GF-D8 (cell line): ENCODE measurements around the gene TRIM29.
"Not testable (repeated sequence)": the region's sequence is repeated elsewhere in the genome, so short reads cannot be mapped to it uniquely, and the experiment has no call there.

Experiments
- DNase-seq: peaks from one replicate; lab custom pipeline; 2025; lab: John Stamatoyannopoulos, UW

Gene TRIM29, protein sequence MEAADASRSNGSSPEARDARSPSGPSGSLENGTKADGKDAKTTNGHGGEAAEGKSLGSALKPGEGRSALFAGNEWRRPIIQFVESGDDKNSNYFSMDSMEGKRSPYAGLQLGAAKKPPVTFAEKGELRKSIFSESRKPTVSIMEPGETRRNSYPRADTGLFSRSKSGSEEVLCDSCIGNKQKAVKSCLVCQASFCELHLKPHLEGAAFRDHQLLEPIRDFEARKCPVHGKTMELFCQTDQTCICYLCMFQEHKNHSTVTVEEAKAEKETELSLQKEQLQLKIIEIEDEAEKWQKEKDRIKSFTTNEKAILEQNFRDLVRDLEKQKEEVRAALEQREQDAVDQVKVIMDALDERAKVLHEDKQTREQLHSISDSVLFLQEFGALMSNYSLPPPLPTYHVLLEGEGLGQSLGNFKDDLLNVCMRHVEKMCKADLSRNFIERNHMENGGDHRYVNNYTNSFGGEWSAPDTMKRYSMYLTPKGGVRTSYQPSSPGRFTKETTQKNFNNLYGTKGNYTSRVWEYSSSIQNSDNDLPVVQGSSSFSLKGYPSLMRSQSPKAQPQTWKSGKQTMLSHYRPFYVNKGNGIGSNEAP

DNA sequence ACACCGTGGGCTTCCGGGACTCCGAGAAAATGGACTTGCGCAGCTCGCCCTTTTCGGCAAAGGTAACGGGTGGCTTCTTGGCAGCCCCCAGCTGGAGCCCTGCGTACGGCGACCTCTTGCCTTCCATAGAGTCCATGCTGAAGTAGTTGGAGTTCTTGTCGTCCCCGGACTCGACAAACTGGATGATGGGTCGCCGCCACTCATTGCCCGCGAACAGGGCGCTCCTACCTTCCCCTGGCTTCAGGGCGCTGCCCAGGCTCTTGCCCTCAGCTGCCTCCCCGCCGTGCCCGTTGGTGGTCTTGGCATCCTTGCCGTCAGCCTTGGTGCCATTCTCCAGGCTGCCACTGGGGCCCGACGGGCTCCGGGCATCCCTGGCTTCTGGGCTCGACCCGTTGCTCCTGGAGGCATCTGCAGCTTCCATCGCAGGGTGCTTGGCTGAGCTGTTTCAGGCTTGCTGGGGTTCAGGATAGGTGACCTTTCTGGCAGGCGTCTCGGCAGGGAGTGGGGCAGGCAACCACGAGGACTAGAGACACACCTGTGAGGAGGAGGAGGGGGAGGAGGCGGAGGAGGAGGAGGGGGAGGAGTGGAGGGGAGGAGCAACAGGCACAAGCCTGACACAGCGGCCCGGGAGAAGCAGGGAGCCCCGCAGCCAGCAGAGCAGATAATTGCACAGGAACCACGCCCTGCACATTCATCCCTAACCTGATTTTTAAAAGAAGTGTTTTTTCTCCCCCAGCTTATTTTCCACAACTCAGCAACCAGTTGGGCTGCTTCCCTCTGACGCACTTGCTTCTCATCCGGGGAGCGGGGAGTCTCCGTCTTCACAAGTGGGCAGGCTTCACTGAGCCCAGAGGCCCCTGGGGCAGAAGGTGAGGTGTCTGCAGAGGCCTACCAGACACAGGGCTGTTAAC, at the start of gene TRIM29:
Gene TRIM29 (minus strand): TSS at position 503 of the 911 bp plus-strand sequence. CDS start 82 bp downstream, at position 421.
- DNase-seq: no peak

DNA sequence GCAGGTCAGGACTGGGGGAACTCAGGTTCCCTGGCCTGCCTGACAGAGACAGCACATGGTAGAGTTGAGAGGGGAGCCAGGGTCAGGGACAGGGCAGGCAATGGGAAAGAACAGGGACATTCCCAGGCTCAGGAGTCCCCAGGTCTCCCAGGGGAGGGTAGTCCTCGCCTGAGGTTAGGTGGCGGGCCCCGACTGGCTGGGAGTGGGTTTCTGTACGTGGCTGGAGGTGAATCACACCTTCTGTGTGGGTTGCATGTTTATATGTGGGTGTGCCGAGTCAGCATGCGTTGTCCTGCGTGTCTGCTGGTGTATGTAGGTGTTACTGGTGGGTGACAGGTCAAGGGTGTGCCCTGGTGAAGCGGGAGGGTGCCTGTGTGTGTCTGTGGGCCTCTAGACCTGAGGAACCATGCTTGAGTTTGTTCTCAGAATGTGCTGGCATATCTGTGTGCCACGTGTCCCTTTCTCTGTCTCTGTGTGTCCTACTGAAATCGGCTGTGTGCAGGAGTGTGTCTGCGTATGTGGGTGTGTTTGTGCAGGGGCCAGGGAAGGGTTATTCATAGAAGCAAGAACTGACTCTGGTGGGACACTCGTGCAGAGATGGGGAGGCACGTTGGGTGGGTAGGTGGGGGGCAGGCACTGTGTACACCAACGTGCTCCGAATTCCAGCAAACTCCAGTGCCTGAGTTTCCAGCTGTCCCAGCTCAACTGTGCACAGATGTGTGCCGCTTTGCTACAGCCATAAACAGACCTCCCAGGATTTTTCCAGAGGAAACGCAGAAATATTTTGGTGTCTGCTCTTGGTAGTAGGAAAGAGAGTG, 49.1 kb upstream of the TRIM29 start:
- no peak for DNase-seq

DNA sequence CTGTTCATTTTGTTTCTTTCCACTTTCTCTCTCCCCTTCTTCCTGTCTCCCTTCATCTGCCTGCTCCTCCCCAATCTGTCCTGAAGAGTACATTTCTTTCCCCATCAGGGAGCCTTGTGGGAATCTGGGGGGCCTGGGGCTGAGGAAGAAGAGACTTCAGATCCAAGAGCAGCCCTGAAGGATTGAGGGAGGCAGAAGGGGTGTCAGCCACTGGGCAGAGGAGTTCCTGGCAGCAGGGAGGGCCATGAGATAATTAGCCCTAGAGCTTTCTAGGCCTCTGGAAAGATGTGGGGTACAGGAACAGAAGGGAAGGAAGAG, 48.5 kb upstream of the TRIM29 start:
- DNase-seq: no peak

DNA sequence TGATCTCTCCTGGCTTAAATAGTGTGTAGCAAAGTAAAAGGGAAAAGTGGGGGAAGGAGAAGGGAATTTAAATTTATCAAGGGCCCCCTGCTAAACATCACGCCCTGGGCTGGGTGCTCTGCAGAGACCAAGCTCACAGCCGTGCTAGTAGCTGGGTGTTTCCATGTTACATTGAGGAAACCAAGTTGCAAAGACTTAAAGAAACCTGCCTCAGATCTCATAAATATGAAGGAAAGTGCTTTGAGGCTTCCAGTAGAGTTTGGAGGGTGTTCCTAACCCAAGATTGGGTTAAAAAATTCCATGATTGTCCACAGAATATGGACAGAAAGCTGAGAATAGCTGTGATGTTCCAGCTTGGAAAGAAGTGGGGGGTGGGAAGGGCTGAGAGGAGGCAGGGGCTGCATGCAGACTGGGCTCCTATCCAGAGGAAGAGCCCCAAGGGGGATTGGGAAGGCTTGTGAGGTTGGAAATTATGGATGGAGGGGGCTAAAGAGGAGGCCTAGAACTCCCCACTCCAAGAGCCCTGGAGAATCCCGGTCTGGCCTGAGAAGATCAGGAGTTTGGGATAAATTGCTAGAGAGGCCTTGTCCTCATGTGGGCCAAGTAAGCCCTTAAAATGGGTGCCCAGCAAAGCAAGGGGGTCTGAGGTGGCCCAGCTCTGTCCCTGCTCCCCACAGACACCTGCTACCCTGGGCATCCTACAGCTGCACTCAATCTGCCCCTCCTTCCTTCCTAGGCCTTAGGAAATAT, 48.0 kb upstream of the TRIM29 start:
- no peak for DNase-seq

DNA sequence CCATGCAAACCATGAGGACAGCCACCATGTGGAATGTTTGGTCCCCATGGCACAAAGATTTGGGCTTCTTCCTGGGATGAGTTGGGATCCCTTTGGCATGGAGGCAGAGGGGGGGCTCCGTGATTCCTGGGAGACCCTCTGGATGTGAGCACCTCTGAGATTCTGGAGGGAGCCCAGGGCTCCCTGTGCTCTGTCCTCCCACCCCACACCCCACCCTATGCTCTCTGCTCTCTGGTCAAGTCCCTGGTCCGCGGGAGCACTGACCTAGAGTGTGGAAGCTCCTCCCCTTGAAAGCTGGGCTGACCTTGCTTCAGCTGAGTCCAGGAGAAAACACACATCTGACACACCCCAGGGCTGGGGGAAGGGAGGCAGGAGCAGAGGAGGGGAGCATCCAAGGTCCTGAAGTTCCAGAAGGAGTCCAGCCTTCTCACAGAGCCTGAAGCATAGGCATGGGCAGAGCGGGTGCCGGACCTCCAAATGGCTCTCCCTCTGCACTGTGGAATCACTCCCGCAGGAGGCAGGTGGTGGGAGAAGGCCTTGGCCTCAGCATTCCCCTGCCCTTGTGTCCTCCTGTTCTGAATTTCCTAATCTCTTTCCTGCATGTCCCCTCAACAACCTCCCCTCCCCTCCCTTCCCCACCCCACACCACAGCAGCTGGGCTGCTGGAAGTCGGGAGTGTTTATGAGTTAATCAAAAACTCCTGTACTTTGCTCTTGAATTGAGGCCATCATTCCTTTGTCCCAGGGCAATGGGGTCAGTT, 47.2 kb upstream of the TRIM29 start:
- DNase-seq: no peak

DNA sequence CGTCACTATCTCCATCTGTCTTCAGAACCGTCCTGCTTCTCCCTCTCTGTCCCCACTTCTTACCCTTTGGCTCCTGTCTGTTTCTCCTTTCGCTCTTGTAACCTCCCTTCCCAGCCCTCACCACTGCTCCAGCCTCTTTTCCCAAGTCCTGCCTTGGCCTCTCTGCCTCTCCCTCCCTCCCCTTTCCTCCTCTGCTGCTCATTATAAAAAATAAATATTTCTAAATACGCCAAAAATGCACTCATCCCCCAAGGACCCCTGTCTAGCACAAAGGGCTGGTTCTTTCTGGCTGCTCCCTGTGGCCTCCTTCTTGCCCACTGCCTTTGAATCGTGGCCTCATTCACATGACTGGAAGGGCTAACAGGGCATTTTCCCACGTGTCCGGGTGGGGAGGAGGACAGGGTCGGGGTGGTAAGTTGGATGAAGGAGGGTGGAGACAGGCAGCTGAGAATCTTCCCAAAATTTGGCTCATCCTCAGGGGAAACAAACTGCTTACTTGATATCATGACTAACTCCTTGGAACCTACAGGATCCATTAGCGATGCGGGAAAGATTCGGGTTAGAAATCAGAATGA, 46.5 kb upstream of the TRIM29 start:
- no peak for DNase-seq

DNA sequence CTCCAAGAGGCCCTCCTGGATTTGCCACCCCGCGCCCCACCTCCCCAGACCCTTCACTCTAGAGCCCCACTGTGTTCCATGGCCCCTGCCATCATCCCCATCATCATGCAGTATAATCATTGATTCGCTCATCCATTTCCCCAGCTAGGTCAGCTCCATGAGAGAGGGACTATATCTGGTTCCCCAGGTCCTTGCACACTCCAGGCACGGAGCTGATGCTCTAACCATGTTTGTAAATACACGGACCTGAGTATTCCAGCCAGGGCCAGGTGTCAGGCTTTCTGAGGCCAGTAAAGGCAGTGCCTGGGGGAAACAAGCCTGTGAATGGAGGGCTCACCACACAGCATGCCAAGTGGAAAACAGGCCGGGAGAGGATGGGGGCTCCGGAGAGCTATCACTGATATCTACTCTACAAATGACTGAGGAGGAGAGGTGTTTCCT, 45.8 kb upstream of the TRIM29 start:
- DNase-seq: no peak

DNA sequence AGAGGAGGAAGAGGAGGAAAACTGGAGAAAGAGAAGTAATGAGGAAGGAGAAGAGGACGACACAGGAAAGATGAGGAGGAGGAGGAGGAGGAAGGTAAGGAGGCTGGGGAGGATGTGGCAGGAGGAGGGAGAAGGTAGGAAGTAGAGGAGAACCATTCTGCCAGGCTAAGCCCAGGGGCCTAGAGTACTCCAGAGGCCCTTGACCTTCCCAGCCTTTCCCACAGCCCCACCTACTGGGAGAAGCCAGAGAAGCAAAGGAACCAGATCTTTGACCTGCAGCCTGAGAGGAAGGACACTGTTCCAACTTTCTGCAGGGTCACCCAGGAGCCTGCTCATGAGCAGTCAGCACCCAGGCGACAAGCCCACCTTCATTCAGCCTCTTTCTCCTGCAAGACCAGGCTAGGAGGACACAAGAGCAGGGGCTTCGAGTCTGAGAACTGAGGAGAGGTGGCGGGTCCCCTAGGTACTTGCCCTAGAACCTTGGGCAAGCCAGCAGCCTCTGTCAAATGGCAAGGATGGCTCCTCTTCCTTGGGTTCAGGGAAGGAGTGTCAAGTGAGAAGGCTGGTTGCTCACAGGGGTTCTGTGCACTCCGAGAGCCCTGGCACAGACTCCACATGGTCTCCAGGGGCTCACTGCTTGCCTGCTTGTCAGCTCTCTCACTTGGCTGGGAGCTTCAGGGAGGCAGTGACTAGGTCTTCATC, 45.0 kb upstream of the TRIM29 start:
- peak; percentile 37 for DNase-seq

DNA sequence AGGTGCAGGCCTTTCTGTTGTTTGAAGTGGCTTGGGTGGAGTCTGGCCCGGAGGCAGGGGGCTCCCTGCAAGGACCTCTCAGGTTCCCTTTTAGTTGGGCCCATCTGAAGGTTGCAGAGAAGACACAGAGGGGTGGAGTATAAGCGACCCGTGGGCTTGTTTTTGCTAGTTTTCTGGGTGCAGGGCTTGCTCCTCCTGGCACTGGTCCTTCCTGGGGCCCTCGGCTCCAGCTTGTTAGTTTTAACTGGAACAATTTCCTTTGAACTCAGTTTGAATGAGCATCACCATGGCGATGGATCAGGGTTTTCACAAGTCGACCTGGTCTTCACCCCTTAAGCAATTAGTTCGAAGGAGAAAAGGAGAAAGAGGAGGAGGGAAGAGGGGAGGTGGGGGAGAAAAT, 44.5 kb upstream of the TRIM29 start:
- no peak for DNase-seq

DNA sequence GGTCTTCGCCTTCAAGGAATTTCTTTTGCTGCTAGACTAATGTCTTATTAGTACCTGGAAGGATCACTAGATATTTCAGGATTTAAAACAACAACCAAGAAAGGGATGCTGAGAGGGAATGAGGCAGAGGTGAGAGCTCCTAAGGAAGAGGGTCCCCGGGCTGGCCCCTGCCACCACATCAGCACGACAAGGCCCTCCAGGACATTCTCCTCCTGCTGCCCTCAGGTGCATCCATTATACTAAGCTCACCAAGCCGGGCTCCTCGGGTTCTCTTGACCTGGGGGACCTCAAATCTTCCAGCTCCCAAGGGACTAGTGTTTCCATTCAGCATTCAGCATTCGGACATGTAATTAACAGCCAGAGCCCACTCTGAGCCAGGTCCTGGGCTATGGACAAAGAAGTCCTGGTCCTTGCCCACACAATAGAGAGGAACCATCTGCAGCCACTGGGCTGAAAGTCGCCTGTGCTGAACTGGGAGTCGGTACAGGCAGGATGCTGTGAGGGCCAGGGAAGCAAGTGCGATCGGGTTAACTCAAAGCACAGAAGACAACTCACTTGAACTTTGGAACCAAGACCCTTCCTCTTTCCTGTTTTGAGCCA, 43.6 kb upstream of the TRIM29 start:
- DNase-seq: no peak

DNA sequence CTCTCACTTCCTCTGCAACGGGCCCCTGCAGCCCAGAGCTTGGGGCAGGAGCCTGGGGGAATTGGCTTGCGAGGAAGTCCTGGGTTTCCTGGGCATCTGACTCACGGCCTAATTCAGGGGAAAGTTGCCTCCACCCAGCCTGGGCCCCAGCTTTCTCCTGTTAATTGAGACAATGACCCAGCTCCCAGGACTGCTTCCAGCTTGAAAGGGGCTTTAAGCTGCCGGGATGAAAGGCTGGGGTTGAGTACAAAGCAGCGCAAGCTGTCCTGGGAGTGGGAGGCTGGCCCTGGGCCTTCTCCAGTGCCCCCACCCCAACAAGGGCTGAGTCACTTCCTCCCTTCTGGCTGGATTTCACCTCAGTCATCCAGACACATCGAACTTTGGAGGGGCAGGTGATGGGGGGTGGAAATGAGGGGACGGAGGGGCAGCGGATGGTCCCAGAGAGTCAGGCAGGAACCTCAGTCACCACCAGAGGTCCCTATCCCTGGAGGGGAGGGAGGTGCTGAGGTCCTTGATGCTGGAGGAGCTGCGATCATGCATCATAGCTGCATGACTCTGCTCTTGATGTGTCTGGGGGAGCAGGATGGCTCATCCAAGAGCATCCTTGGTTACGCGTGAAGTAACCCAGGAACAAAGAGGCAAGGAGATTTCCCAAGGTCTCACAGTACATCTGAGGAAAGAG, 42.8 kb upstream of the TRIM29 start:
- no peak for DNase-seq

DNA sequence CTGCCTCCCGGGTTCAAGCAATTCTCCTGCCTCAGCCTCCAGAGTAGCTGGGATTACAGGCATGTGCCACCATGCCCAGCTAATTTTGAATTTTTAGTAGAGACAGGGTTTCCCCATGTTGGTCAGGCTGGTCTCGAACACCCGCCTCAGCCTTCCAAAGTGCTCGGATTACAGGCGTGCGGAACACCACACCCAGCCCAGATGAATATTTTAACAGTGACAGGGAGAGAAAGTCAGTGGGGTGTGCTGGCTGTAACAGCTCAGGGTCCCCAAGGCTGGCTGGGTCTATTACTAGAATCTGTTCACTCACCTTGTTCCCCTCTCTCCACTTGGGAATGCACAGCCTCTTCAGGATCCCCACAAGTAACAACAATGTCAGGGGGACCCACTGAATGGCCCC, 42.1 kb upstream of the TRIM29 start:
- DNase-seq: not testable (repeated sequence)

DNA sequence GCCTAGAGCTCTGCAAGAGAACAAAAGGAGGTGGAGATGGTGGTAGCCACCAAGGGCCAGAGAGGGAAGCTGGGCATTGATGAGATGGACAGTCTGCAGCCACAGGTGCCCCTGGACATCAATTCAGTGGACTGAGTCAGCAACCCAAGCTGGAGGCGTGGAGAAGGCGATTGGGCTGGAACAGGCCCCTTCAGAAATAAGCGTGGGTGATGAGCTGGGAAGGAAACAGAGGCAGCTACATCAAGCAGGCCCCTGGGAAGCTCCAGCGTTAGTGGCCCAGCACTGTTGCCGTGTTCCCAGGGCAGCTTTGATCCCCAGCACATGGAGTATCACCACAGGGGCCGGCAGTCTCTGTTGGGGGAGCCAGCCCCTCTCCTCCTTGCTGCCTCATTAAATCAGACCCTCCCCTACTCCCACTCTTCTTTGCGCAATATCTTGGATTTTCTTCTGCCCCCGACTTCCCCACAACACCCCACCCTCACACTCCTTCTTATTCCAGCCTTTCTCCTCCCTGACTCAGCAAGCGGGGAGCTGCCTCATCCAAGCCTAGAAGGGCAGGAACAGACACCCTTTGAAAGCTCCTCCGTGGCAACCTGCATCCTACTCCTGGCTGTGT, 41.3 kb upstream of the TRIM29 start:
- DNase-seq: no peak

DNA sequence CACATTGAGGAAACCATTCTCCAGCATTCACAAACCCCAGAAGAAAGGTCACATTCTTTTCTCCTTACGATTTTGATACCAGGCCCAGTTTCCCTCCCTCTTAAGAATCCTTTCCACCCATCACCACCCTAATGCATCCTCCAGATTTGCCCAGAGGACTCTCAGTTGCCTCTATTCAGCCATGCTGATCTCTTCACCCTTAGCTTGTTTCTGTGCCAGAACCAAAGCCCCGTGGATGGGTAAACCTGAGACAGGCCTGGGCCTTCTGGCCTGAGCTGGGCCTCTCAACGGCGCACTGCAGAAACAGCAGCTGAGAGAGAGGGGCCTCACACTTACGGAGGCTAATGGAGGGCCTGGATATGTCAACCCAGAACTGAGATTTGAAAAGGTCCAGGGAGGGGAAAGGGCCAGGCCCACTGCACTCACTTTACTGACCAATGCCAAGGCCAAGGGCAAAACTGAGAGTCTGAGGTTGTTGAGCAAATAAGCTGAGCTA, 40.7 kb upstream of the TRIM29 start:
- DNase-seq: no peak

DNA sequence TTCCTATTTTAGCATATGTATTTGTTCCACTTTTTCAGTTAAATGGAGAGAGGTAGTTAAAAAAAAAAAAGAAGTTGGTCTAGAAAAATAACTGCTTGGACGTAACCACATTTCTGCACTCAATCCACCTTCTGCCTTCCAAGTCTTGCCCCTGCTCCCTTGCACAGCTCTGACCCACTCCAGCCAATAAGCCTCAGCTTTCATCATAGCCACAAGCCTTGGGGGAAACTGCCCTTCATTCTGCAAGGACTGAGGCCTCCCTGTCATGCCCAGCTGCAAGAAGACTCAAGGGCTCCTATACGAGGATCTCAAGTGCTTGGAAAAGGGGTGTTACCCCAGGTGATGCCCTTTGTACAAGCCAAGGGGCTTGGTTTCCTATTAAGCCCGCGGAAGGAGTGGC, 37.0 kb upstream of the TRIM29 start:
- no peak for DNase-seq

DNA sequence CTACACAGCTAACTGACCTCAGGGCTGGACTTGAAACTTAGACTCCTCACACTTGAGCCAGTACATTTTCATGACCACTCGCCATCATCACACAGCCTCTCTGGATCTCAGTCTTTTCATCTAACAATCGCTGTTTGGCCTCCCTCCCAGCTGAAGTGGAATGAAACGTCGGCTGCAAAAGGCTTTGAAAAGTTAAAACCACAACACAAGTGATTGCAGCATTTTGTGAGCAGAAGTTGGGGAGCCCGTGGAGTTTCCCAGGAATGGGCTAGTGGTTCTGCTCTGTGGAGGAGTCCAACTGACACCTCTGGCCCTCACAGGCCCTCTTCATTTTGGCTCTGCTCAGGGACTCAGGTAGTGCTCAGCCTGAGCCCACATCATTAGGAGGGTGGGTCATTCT, 35.9 kb upstream of the TRIM29 start:
- no peak for DNase-seq

DNA sequence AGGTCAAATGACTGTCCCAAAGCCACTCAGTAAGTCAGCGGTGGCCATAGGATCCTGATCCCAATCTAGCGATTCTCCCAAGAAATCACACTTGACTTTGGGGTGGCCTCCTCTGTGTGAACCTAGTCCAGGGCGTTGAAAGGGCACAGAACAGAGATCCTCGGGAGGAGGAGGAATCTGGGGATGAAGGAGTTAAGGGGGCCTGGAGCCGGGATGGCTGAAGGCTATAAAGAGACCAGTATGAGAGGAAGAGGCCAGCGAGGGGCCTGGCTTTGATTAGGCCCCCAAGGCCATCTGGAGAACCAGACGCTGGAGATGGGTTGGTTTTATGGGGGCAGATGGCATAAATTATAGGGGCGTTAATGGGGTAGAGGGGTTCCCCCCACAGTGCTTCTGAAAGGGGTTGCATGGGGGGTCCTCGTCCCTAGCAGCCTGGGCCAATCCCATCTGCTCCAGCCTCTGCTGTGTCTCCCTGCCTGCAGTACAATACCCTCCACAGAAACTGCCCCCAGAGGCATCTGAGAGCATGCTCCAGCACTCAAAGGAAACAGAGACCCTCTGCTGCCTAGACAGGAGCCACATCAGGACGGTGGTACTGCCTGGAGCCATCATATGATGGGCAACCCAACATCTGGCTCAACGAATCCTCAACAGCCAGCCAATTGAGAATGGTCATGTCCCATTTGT, 35.2 kb upstream of the TRIM29 start:
- DNase-seq: no peak
